ENCODE measurements around the gene MRPS5. TPM values are rescaled to one million over a fixed set of nuclear protein-coding genes. Genes with fewer than 3 reads are reported as not detected.

The MRPS5 gene
- total RNA-seq, 1 donor from 2014 or later = 77.2 TPM

- intact Hi-C loops (cut with DNase I) = no loop called here
- DNase-seq (ENCODE audit: missing footprints) (no peak), ATAC-seq (no peak)
Observed at GRCh38 chr2:95068256-95068655, 53.4 kb downstream of the MRPS5 start.

GRCh38 chr2:95063086-95063958 lies 58.3 kb downstream of the MRPS5 start:
- ATAC-seq (no peak), DNase-seq (ENCODE audit: missing footprints) (no peak)
- intact Hi-C loops (cut with DNase I) = no loop called here

- no peak for ATAC-seq
- intact Hi-C loops (cut with DNase I) = no loop called here
- DNase-seq (ENCODE audit: missing footprints) = no peak
Observed at GRCh38 chr2:95062242-95063085, 59.1 kb downstream of the MRPS5 start.

- ATAC-seq = no peak
- intact Hi-C loops (cut with DNase I) = no loop called here
- DNase-seq (ENCODE audit: missing footprints) = no peak
Observed at GRCh38 chr2:95061601-95062183, 59.9 kb downstream of the MRPS5 start.

GRCh38 chr2:95061119-95061512 lies 60.5 kb downstream of the MRPS5 start:
- DNase-seq (ENCODE audit: missing footprints) (no peak), ATAC-seq (no peak)
- intact Hi-C loops (cut with DNase I) = no loop called here

- DNase-seq (ENCODE audit: missing footprints) (peak; percentile 52), ATAC-seq (no peak)
- intact Hi-C loops (cut with DNase I) = no loop called here
Observed at GRCh38 chr2:95060446-95061118, 61.0 kb downstream of the MRPS5 start.

- ATAC-seq (peak; percentile 27), DNase-seq (ENCODE audit: missing footprints) (peak; percentile 35)
- intact Hi-C loops (cut with DNase I) = no loop called here
Observed at GRCh38 chr2:95059656-95060370, 61.8 kb downstream of the MRPS5 start.

GRCh38 chr2:95058989-95059641 lies 62.5 kb downstream of the MRPS5 start:
- peak; percentile 17 for DNase-seq (ENCODE audit: missing footprints)
- no peak for ATAC-seq
- intact Hi-C loops (cut with DNase I) = no loop called here

- intact Hi-C loops (cut with DNase I) = no loop called here
- DNase-seq (ENCODE audit: missing footprints) (peak; percentile 64), ATAC-seq (no peak)
Observed at GRCh38 chr2:95058466-95058988, 63.1 kb downstream of the MRPS5 start.

- no peak for ATAC-seq
- intact Hi-C loops (cut with DNase I) = no loop called here
- no peak for DNase-seq (ENCODE audit: missing footprints)
Observed at GRCh38 chr2:95057535-95058370, 63.9 kb downstream of the MRPS5 start.

- intact Hi-C loops (cut with DNase I) = no loop called here
- DNase-seq (ENCODE audit: missing footprints) (no peak), ATAC-seq (no peak)
Observed at GRCh38 chr2:95056461-95057459, 64.8 kb downstream of the MRPS5 start.

- ATAC-seq = no peak
- intact Hi-C loops (cut with DNase I) = no loop called here
- no peak for DNase-seq (ENCODE audit: missing footprints)
Observed at GRCh38 chr2:95056044-95056443, 65.6 kb downstream of the MRPS5 start.

GRCh38 chr2:95055262-95055661 lies 66.3 kb downstream of the MRPS5 start:
- no peak for ATAC-seq
- intact Hi-C loops (cut with DNase I) = no loop called here
- DNase-seq (ENCODE audit: missing footprints) = no peak

- peak; percentile 31 for DNase-seq (ENCODE audit: missing footprints)
- intact Hi-C loops (cut with DNase I) = no loop called here
- no peak for ATAC-seq
Observed at GRCh38 chr2:95054016-95054415, 67.6 kb downstream of the MRPS5 start.

GRCh38 chr2:95053543-95053942 lies 68.1 kb downstream of the MRPS5 start:
- ATAC-seq = no peak

More at GRCh38 chr2:95053543-95053942, 68.1 kb downstream of the MRPS5 start:
- DNase-seq (ENCODE audit: missing footprints) = no peak
- intact Hi-C loops (cut with DNase I) = loop anchor here (2.0 kb wide), 1 partner anchor 29 kb away; the partner anchor contains the start of gene MAL
